ELR (cell line): Measurements from ENCODE around the gene SPPL2A.

ENCODE experiments used
- DNase-seq: peaks from one replicate; pipeline ENCODE4 v3.0.0-alpha.2; 2015; ENCODE audit warnings: low read depth

Gene SPPL2A

DNA sequence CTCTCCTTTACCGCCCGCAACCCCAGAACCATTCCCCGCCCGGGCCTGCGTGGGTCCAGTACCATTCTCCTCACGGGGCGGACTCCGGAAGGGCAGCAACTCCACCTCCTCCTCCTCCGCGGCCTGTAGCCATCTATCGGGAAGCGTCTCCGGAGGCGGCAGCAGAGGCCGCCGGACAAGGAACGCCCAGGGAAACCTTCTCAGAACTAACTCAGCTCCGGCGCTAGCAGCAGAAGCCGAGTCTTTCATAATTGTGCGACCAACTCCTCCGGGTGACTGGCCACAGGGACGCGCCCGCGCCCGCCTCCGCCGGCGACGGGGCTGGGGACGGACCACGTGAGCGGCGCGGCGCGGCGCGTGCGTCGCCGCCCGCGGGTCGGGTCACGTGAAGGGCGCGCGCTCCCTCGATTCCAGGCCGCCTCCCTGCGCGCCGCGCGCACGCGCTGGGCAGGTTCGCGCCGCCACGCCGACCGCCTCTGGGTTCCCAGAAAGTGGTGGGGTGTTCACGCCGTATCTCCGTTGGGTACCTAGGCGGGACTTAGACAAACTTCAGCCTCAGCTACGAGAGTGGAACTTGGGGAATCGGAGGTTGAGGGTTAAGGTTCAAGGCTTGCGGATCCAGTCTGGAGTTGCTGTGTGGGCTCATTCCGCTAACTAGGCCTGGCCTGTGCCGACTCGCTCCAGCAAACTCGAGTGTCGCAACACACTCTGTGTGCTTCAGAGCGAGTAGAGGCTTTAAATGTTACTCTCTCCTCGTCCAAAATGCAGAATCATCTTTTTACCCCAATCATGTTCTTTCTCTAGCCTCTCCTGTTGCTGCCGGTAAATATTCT is 78.8 kb downstream of the SPPL2A start, which contains the start of gene TRPM7:
TSS of gene TRPM7 (minus strand) at position 329 of the 833 bp plus-strand sequence. CDS start at position 65, 264 bp downstream.
- DNase-seq: peak; percentile 89

- peak; percentile 56 for DNase-seq
Measured at GRCh38 chr15:50685976-50686468, 79.5 kb downstream of the SPPL2A start.

DNA sequence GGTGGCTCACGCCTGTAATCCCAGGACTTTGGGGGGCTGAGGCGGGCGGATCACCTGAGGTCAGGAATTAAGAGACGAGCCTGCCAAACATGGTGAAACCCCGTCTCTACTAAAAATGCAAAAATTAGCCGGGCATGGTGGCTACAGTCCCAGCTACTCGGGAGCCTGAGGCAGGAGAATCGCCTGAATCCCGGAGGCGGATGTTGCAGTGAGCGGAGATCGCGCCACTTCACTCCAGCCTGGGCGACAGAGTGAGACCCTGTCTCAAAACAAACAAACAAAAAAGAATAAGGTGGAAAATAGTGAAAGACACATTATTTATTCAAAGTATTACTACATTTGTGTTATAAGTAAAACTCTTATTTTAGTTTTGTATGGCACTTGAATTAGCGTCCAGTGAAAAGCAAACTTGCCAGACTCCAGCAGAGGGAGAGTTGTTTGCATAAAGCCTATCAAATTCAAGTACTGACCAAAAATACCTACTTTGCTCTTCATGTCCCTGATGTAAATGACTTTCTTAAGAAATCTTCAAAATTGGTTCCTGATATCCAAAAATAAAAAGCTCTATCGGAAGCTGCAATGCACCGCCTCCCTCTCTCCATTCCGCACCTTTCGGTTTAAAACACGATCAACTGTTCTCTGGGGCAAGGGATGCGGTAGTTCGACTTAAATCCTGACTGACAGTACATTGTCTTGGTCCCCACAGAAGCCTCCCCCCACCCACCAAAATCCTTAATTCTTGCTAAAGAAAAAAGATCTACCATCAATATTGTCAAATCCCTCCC is 80.1 kb downstream of the SPPL2A start:
- DNase-seq: peak; percentile 8

DNA sequence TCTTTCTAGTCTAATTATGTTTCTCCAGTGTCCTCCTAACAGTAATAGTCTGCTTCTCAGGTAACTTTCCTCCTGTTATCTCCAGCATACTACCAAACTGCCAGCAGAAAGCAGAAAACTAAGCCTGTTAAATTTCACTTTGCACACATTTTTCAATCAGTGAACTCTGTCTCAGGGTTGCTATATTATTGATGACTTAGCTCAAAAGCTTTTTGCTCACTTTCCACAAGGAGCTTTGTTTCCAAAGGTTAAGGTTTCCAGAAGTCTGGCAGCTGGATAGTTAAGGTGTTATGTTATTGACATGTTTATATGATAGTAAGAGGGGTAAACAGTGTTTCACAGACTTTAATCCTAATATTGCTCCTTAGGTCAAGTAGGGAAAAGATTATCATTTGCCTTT is 84.0 kb downstream of the SPPL2A start:
- no peak for DNase-seq

DNA sequence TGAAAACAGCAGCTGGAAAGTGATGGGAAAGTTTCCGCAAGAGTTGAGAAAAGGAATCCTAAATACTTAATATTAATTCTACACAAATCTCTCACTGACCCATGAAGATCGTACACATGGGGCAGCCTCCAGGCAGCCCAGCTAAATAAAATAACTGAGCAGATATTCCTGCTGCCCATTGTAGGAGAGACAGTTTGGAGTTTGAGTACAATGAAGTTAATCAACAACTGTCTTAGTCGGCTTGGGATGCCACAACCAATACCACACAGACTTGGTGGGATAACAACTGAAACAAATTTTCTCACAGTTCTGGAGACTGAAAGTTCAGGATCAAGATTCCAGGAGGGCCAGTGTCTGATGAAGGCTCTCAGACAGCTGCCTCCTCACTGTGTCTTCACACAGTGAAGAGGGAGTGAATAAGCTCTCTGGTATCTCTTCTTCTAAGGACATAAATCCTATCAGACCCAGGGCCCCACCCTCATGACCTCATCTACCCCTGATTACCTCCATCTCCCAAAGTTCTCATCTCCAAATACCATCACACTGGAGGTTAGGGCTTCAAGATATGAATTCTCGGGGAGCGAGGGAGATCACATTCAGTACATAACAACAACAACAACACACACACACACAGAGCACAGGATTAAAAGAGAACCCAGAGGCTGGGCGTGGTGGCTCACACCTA is 88.6 kb downstream of the SPPL2A start:
- peak; percentile 74 for DNase-seq

DNA sequence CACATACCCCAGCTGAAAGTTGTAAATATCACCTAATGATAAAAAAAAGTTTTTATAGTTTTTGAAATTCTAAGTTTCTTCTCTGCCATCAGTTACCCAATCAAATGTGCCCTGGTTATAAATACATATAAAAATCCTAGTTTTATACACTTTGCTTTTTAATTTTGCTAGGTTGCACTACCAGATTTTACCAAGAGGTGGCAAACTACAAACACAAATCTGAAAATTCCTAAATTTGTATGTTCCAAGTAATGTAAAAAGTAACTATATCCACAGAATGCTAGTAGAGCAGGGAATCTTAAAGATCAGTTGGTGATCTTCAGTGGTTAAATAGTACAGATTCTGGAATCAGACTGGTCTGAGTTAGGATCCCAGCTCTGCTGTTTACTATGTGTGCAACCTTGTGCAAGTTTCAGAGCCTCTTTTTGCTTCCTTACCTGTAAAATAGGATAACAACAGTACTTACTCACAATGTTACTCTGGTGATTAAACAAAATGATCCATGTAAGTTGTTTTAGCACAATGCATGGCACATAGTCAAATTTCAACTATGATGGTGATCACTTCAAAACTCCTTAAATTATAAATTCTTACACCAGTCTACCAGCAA is 89.9 kb downstream of the SPPL2A start:
- DNase-seq: peak; percentile 52

- no peak for DNase-seq
Measured at GRCh38 chr15:50670115-50670514, 95.4 kb downstream of the SPPL2A start.

GRCh38 chr15:50669611-50670010 is 95.9 kb downstream of the SPPL2A start:
- DNase-seq: no peak

DNA sequence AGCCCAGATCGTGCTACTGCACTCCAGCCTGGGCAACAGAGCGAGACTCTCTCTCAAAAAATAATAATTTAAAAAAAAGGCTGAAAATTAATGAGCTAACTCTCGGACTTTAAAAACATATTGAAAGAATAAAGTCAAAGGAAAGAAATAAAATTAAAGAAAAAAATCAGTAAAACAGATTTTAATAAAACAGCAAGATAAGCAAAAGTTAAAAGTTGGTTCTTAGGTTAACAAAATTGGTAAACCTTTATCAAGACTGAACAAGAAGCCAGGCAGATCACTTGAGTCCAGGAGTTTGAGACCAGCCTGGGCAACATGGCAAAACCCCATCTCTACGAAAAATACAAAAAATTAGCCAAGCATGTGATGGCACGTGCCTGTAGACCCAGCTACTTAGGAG is 99.6 kb downstream of the SPPL2A start:
- DNase-seq: no peak

- DNase-seq: no peak
Measured at GRCh38 chr15:50655555-50655954, 110.0 kb downstream of the SPPL2A start.

GRCh38 chr15:50653156-50653743 is 112.3 kb downstream of the SPPL2A start:
- no peak for DNase-seq

GRCh38 chr15:50652671-50653070 is 112.8 kb downstream of the SPPL2A start:
- DNase-seq: no peak
